HEK293T (cell line): Measurements from ENCODE around the gene LYSMD2.

Experiments
- BHLHE40 ChIP-seq: fragments of 450-650 bp; IDR thresholded peaks from 2 replicates; pipeline ENCODE4 v1.6.1; 2016; ENCODE audit warnings: mild to moderate bottlenecking, moderate library complexity, borderline replicate concordance
- CTBP1 ChIP-seq: fragments of 450-650 bp; IDR thresholded peaks from 2 replicates; pipeline ENCODE4 v1.6.1; 2016; ENCODE audit warnings: borderline replicate concordance
- ELF4 ChIP-seq: fragments of 450-650 bp; IDR thresholded peaks from 2 replicates; pipeline ENCODE4 v1.6.1; 2017; ENCODE audit warnings: antibody characterized with exemption
- FOXK2 ChIP-seq: fragments of 450-650 bp; IDR thresholded peaks from 2 replicates; pipeline ENCODE4 v1.6.1; 2016; ENCODE audit warnings: mild to moderate bottlenecking
- FOXM1 ChIP-seq: fragments of 450-650 bp; IDR thresholded peaks from 2 replicates; pipeline ENCODE4 v1.6.1; 2017; ENCODE audit warnings: mild to moderate bottlenecking, borderline replicate concordance
- SUZ12 ChIP-seq: fragments of 450-650 bp; IDR thresholded peaks from 2 replicates; pipeline ENCODE4 v1.6.1; 2016; ENCODE audit warnings: mild to moderate bottlenecking
- TARDBP ChIP-seq: fragments of 450-650 bp; IDR thresholded peaks from 2 replicates; pipeline ENCODE4 v1.6.1; 2016
- ZNF384 ChIP-seq: fragments of 450-650 bp; IDR thresholded peaks from 2 replicates; pipeline ENCODE4 v1.6.1; 2016

- no peak for TF ChIP-seq BHLHE40
- TF ChIP-seq TARDBP = no peak
- TF ChIP-seq FOXK2 = no peak
- no peak for TF ChIP-seq ZNF384
- no peak for TF ChIP-seq CTBP1
- no peak for TF ChIP-seq SUZ12
- no peak for TF ChIP-seq ELF4
- no peak for TF ChIP-seq FOXM1
Observed at GRCh38 chr15:51702710-51703109, 34.7 kb downstream of the LYSMD2 start.
